Retinal pigment epithelial cell (primary cell): ENCODE results near the gene ELMOD1.

Source experiments
- DNase-seq: peaks from one replicate; pipeline ENCODE4 v3.0.0-alpha.2; 2010; ENCODE audit warnings: low read depth
- H3K4me3 ChIP-seq: 2 replicates; pipeline ENCODE4 v1.5.1; 2011; ENCODE audit warnings: mild to moderate bottlenecking, low read length, control low read depth, moderate library complexity
- TF ChIP-seq, protein P1 (sequence below): conservative IDR thresholded peaks from 2 replicates; pipeline ENCODE4 v1.5.1; 2011; ENCODE audit warnings: low read depth, low read length, control low read depth, inconsistent platforms

ELMOD1 gene

GRCh38 chr11:107661656-107662055 is 70.7 kb downstream of the ELMOD1 start:
- TF ChIP-seq, protein P1, sequence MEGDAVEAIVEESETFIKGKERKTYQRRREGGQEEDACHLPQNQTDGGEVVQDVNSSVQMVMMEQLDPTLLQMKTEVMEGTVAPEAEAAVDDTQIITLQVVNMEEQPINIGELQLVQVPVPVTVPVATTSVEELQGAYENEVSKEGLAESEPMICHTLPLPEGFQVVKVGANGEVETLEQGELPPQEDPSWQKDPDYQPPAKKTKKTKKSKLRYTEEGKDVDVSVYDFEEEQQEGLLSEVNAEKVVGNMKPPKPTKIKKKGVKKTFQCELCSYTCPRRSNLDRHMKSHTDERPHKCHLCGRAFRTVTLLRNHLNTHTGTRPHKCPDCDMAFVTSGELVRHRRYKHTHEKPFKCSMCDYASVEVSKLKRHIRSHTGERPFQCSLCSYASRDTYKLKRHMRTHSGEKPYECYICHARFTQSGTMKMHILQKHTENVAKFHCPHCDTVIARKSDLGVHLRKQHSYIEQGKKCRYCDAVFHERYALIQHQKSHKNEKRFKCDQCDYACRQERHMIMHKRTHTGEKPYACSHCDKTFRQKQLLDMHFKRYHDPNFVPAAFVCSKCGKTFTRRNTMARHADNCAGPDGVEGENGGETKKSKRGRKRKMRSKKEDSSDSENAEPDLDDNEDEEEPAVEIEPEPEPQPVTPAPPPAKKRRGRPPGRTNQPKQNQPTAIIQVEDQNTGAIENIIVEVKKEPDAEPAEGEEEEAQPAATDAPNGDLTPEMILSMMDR, result no peak
- H3K4me3 ChIP-seq, result no peak overlapping the region
- no peak for DNase-seq

- H3K4me3 ChIP-seq, result no peak overlapping the region
- peak; percentile 17 for DNase-seq
- TF ChIP-seq, protein P1, result no peak
Measured at GRCh38 chr11:107665018-107665417, 74.1 kb downstream of the ELMOD1 start.

- no peak overlapping the region for H3K4me3 ChIP-seq
- DNase-seq, result no peak
- TF ChIP-seq, protein P1, result no peak
Measured at GRCh38 chr11:107666911-107667613, 76.1 kb downstream of the ELMOD1 start.

- TF ChIP-seq, protein P1, result no peak
- DNase-seq, result no peak
Measured at GRCh38 chr11:107669191-107669740, 78.3 kb downstream of the ELMOD1 start.

GRCh38 chr11:107669893-107670601 is 79.1 kb downstream of the ELMOD1 start:
- no peak overlapping the region for H3K4me3 ChIP-seq
- TF ChIP-seq, protein P1, result no peak
- no peak for DNase-seq

More at GRCh38 chr11:107669191-107669740, 78.3 kb downstream of the ELMOD1 start:
- H3K4me3 ChIP-seq, result no peak overlapping the region

GRCh38 chr11:107675902-107676301 is 85.0 kb downstream of the ELMOD1 start:
- no peak overlapping the region for H3K4me3 ChIP-seq

More at GRCh38 chr11:107675902-107676301, 85.0 kb downstream of the ELMOD1 start:
- no peak for DNase-seq
- TF ChIP-seq, protein P1, result no peak
